DND-41 (cell line): ENCODE data around the gene GSK3A.

Source experiments
- ATAC-seq: fragments of 200-7000 bp; cut with Tn5 transposase; 3 replicates; pipeline ENCODE4 v1.9.1; 2021; ENCODE audit warnings: low read depth; ENCODE audit not compliant: insufficient read depth
- DNase-seq: peaks from one replicate; pipeline ENCODE4 v3.0.0-alpha.2; 2020
- H2AFZ ChIP-seq: 2 replicates; pipeline ENCODE4 v1.6.0; 2012; ENCODE audit warnings: low read depth, low read length
- H3K27ac ChIP-seq: 2 replicates; pipeline ENCODE4 v1.5.1; 2012; ENCODE audit warnings: low read length, inconsistent platforms
- H3K27me3 ChIP-seq: fragments of 200-600 bp; sonication (generic); 2 replicates; pipeline ENCODE4 v1.6.0; 2012; ENCODE audit warnings: low read length, mild to moderate bottlenecking, inconsistent platforms; ENCODE audit not compliant: insufficient read depth, poor library complexity
- H3K36me3 ChIP-seq: 2 replicates; pipeline ENCODE4 v1.5.1; 2012; ENCODE audit warnings: low read length, inconsistent platforms; ENCODE audit not compliant: insufficient read depth
- H3K4me1 ChIP-seq: 2 replicates; pipeline ENCODE4 v1.5.1; 2012; ENCODE audit warnings: mild to moderate bottlenecking, low read length; ENCODE audit not compliant: insufficient read depth
- H3K4me2 ChIP-seq: 2 replicates; pipeline ENCODE4 v1.6.0; 2012; ENCODE audit warnings: mild to moderate bottlenecking, moderate library complexity, low read length, inconsistent platforms; ENCODE audit not compliant: insufficient read depth
- H3K4me3 ChIP-seq, 2 experiments: fragments of 200-600 bp in 1 of 2; shearing (Covaris generic) in 1 of 2; 2 replicates each; pipeline ENCODE4 v1.5.1; 2012 to 2016; ENCODE audit warnings: inconsistent platforms in 2 of 2, low read length in 2 of 2, mild to moderate bottlenecking in 2 of 2, low read depth in 1 of 2, moderate library complexity in 1 of 2
- H3K79me2 ChIP-seq: 2 replicates; pipeline ENCODE4 v1.6.0; 2012; ENCODE audit warnings: low read length, inconsistent platforms; ENCODE audit not compliant: insufficient read depth
- H3K9ac ChIP-seq: 2 replicates; pipeline ENCODE4 v1.6.0; 2012; ENCODE audit warnings: low read depth, mild to moderate bottlenecking, inconsistent platforms, low read length, moderate library complexity
- H3K9me3 ChIP-seq: 2 replicates; pipeline ENCODE4 v1.5.1; 2012; ENCODE audit warnings: low read length, moderate library complexity, mild to moderate bottlenecking, inconsistent platforms; ENCODE audit not compliant: insufficient read depth, severe bottlenecking
- H4K20me1 ChIP-seq: 2 replicates; pipeline ENCODE4 v1.6.0; 2012; ENCODE audit warnings: low read length; ENCODE audit not compliant: insufficient read depth
- CTCF ChIP-seq: IDR thresholded peaks from 2 replicates; pipeline ENCODE4 v1.5.1; 2012; ENCODE audit warnings: borderline replicate concordance, low read length, moderate library complexity, mild to moderate bottlenecking; ENCODE audit not compliant: poor library complexity, severe bottlenecking; ENCODE audit errors: extremely low read depth
- EZH2 ChIP-seq: IDR thresholded peaks from 3 replicates; pipeline ENCODE4 v1.6.1; 2012; ENCODE audit warnings: borderline replicate concordance, low read depth, mild to moderate bottlenecking, moderate library complexity, low read length, inconsistent platforms; ENCODE audit not compliant: severe bottlenecking

Gene GSK3A

GRCh38 chr19:42279902-42280814 lies 37.8 kb upstream of the GSK3A start:
- peak overlapping the region; percentile 79 for H3K9ac ChIP-seq

GRCh38 chr19:42279155-42279901 lies 36.9 kb upstream of the GSK3A start:
- Histone ChIP-seq H3K9ac (peak overlapping the region; percentile 79), H3K4me3 (peak overlapping the region; percentile 53 to 73; a peak in 3 of 4 replicates), H2AFZ (peak overlapping the region; percentile 77)

More at GRCh38 chr19:42279902-42280814, 37.8 kb upstream of the GSK3A start:
- H4K20me1 ChIP-seq, result peaks cover 13% of the 10 kb centered on the region; the same call in 1 of the 2 replicates
- H3K36me3 ChIP-seq, result peaks cover 2% of the 10 kb centered on the region; the same call in 1 of the 2 replicates
- TF ChIP-seq EZH2 (no peak), CTCF (peak; percentile 96)
- peak overlapping the region; percentile 53 to 73; a peak in 3 of 4 replicates for H3K4me3 ChIP-seq
- H3K9me3 ChIP-seq, result no peaks in the 10 kb centered on the region
- H2AFZ ChIP-seq, result peak overlapping the region; percentile 83
- peak overlapping the region; percentile 87 for H3K27ac ChIP-seq
- H3K4me1 ChIP-seq, result peaks cover 54% of the 10 kb centered on the region
- peak overlapping the region; percentile 76 for H3K4me2 ChIP-seq
- ATAC-seq (peak; percentile 82), DNase-seq (peak; percentile 95)
- peaks cover 32% of the 10 kb centered on the region for H3K79me2 ChIP-seq
- no peaks in the 10 kb centered on the region for H3K27me3 ChIP-seq

More at GRCh38 chr19:42279155-42279901, 36.9 kb upstream of the GSK3A start:
- DNase-seq (no peak), ATAC-seq (no peak)
- TF ChIP-seq CTCF (no peak), EZH2 (no peak)
- Histone ChIP-seq H3K27ac (peak overlapping the region; percentile 87), H3K9me3 (no peaks in the 10 kb centered on the region), H3K79me2 (peaks cover 25% of the 10 kb centered on the region), H3K4me1 (peaks cover 47% of the 10 kb centered on the region), H4K20me1 (0 out of 2 replicates have a peak, but pooled peaks cover 7% of the 10 kb centered on the region), H3K4me2 (peak overlapping the region; percentile 76), H3K27me3 (no peaks in the 10 kb centered on the region), H3K36me3 (peaks cover 10% of the 10 kb centered on the region)
